ENCODE data around the gene SEMA3C. TPM values are rescaled to one million over a fixed set of nuclear protein-coding genes. Genes with fewer than 3 reads are reported as not detected.

The SEMA3C gene
- total and polyA plus RNA-seq, 2 donors (not counting 3 experiments of a cell fraction or from before 2014, with no cell fraction given) = 0.01 to 0.09 TPM

- Histone ChIP-seq H2AFZ (ENCODE audit: low read depth, low read length) (no peak overlapping the region), H3K9me1 (replicated peaks; ENCODE audit: control insufficient read depth, extremely low read depth, insufficient read depth, low read length) (no peaks in the 10 kb centered on the region), H3K79me2 (ENCODE audit: control insufficient read depth, insufficient read depth, low read length) (no peaks in the 10 kb centered on the region), H3K4me1 (ENCODE audit: control insufficient read depth, extremely low read depth, insufficient read depth, low read length) (no peaks in the 10 kb centered on the region), H3K4me2 (ENCODE audit: insufficient read depth, low read length) (no peak overlapping the region), H3K9me3 (replicated peaks; ENCODE audit: control insufficient read depth, insufficient read depth, low read length) (no peaks in the 10 kb centered on the region), H3K36me3 (ENCODE audit: control insufficient read depth in 2 of 2, extremely low read depth in 1 of 2, insufficient read depth in 2 of 2, low read length in 2 of 2) (no peaks in the 10 kb centered on the region), H3K4me3 (replicated peaks in 1 of 3; ENCODE audit: insufficient read depth in 1 of 3, low read depth in 1 of 3, low read length in 3 of 3) (no peak overlapping the region), H4K20me1 (replicated peaks; ENCODE audit: control insufficient read depth, extremely low read depth, insufficient read depth, low read length) (no peaks in the 10 kb centered on the region), H3K27ac (ENCODE audit: insufficient read depth, low read depth, low read length) (no peak overlapping the region), H3K9ac (replicated peaks; ENCODE audit: extremely low read depth, insufficient read depth, low read length) (no peak overlapping the region), H3K27me3 (ENCODE audit: control insufficient read depth in 2 of 2, insufficient read depth in 2 of 2, low read length in 2 of 2) (peaks cover 0 to 1% of the 10 kb centered on the region in 2 experiments)
- no peak for DNase-seq (ENCODE audit: low read depth, low spot score)
- no TSS peak for BruUV-seq (replicated peaks)
- CTCF ChIA-PET = no interaction called here
- dilution Hi-C loops (cut with MboI; ENCODE audit: extremely low pct_ligation_motif_present, low sequenced_read_pairs) = no loop called here
- intact Hi-C loops (cut with micrococcal nuclease) = no loop called here
- POLR2A ChIA-PET = no interaction called here
- TF ChIP-seq CTCF (IDR thresholded peaks at IDR 0.05; ENCODE audit: extremely low read depth in 1 of 2, insufficient read depth in 1 of 2, low read depth in 1 of 2, low read length in 2 of 2) (no peak), MAX (IDR thresholded peaks at IDR 0.05; ENCODE audit: insufficient read depth, insufficient read length) (no peak), JUN (IDR thresholded peaks at IDR 0.05; ENCODE audit: borderline replicate concordance, insufficient read depth, insufficient read length, low read depth) (no peak), POLR2A (IDR thresholded peaks at IDR 0.05; ENCODE audit: low read depth, low read length) (no peak), GATA2 (IDR thresholded peaks at IDR 0.05; ENCODE audit: insufficient read depth, insufficient read length, low read depth, low read length) (no peak), POLR2AphosphoS5 (IDR thresholded peaks at IDR 0.05; ENCODE audit: insufficient read depth, low read depth, low read length) (no peak), EZH2 (IDR thresholded peaks at IDR 0.05; ENCODE audit: borderline replicate concordance, low read depth, low read length, severe bottlenecking) (no peak), MYC (IDR thresholded peaks at IDR 0.05; ENCODE audit: low read depth, low read length) (no peak), FOS (IDR thresholded peaks at IDR 0.05; ENCODE audit: borderline replicate concordance, insufficient read depth, low read length) (no peak)
- FAIRE-seq = no peak
Observed at GRCh38 chr7:80968606-80969005, 49.8 kb upstream of the SEMA3C start.
